HS-5 (cell line): ENCODE results near the gene LCN12.
"Not testable (repeated sequence)": the region's sequence is repeated elsewhere in the genome, so short reads cannot be mapped to it uniquely, and the experiment has no call there.

Experiments used
- DNase-seq: peaks from one replicate; pipeline ENCODE4 v3.0.0-alpha.2; 2012; ENCODE audit warnings: low read depth

Gene LCN12

GRCh38 chr9:136991993-136992818 lies 40.1 kb downstream of the LCN12 start, which contains the start of gene PAXX:
PAXX (plus strand) TSS chr9:136992422; CDS start chr9:136992444, 22 bp downstream.
- DNase-seq, result peak; percentile 35

GRCh38 chr9:136992819-136993369 lies 40.8 kb downstream of the LCN12 start:
- DNase-seq, result no peak

- no peak for DNase-seq
These were observed 42.3 kb downstream of the LCN12 start for GRCh38 chr9:136994180-136994887.

GRCh38 chr9:136994888-136995230 lies 42.8 kb downstream of the LCN12 start:
- DNase-seq, result no peak

GRCh38 chr9:136995362-136995761 lies 43.3 kb downstream of the LCN12 start:
- DNase-seq, result no peak

GRCh38 chr9:136995772-136996311 lies 43.8 kb downstream of the LCN12 start:
- DNase-seq, result no peak

- no peak for DNase-seq
These were observed 44.6 kb downstream of the LCN12 start, which contains the start of gene CLIC3 for GRCh38 chr9:136996361-136997292. CLIC3 (minus strand) TSS chr9:136996568; CDS start chr9:136996543, 25 bp downstream.

GRCh38 chr9:136997371-136997770 lies 45.3 kb downstream of the LCN12 start:
- DNase-seq, result no peak

GRCh38 chr9:136997830-136998234 lies 45.8 kb downstream of the LCN12 start:
- DNase-seq, result no peak

- peak; percentile 25 for DNase-seq
These were observed 48.3 kb downstream of the LCN12 start for GRCh38 chr9:137000177-137000930.

- no peak for DNase-seq
These were observed 50.0 kb downstream of the LCN12 start for GRCh38 chr9:137001857-137002645.

- DNase-seq, result no peak
These were observed 50.6 kb downstream of the LCN12 start for GRCh38 chr9:137002646-137003041.

GRCh38 chr9:137004285-137004684 lies 52.2 kb downstream of the LCN12 start:
- not testable (repeated sequence) for DNase-seq
